ENCODE data around the gene CFAP251.
A peak's percentile ranks its signal among the peaks of the same experiment; 100 is the strongest.

Gene CFAP251

DNA sequence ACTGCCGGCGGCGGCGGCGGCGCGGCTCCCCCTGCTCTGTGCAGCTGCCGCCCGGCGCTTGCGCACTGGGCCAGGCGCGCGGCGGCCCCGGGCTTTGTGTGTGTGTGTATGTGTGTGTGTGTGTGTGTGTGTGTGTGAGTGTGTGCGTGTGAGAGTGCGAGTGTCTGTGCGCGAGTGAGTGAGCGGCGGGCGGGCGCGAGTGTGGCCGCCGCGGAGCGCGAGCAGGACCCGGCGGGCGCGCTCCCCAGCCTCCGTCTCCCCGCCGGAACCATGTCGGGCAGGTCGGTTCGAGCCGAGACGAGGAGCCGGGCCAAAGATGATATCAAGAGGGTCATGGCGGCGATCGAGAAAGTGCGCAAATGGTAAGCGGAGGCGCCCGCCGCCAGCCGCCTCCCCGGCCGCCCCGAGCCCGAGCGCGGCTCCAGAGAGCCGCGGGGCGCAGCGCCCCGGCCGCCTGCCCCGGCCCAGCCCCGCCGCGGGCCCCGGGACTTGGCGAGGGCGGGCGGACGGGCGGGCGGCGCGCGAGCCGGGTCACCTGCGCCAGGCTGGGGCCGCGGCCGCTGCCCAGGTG lies 103.5 kb downstream of the CFAP251 start, which contains the start of gene BCL7A:
TSS of gene BCL7A (plus strand) at position 63 of the 571 bp plus-strand sequence. CDS start at position 271, 208 bp downstream.
- TF ChIP-seq, protein P1, sequence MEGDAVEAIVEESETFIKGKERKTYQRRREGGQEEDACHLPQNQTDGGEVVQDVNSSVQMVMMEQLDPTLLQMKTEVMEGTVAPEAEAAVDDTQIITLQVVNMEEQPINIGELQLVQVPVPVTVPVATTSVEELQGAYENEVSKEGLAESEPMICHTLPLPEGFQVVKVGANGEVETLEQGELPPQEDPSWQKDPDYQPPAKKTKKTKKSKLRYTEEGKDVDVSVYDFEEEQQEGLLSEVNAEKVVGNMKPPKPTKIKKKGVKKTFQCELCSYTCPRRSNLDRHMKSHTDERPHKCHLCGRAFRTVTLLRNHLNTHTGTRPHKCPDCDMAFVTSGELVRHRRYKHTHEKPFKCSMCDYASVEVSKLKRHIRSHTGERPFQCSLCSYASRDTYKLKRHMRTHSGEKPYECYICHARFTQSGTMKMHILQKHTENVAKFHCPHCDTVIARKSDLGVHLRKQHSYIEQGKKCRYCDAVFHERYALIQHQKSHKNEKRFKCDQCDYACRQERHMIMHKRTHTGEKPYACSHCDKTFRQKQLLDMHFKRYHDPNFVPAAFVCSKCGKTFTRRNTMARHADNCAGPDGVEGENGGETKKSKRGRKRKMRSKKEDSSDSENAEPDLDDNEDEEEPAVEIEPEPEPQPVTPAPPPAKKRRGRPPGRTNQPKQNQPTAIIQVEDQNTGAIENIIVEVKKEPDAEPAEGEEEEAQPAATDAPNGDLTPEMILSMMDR (IDR thresholded peaks at IDR 0.05; ENCODE audit: low read depth, low read length): no peak
- peak; percentile 48 for DNase-seq (ENCODE audit: extremely low read depth, low read depth)

DNA sequence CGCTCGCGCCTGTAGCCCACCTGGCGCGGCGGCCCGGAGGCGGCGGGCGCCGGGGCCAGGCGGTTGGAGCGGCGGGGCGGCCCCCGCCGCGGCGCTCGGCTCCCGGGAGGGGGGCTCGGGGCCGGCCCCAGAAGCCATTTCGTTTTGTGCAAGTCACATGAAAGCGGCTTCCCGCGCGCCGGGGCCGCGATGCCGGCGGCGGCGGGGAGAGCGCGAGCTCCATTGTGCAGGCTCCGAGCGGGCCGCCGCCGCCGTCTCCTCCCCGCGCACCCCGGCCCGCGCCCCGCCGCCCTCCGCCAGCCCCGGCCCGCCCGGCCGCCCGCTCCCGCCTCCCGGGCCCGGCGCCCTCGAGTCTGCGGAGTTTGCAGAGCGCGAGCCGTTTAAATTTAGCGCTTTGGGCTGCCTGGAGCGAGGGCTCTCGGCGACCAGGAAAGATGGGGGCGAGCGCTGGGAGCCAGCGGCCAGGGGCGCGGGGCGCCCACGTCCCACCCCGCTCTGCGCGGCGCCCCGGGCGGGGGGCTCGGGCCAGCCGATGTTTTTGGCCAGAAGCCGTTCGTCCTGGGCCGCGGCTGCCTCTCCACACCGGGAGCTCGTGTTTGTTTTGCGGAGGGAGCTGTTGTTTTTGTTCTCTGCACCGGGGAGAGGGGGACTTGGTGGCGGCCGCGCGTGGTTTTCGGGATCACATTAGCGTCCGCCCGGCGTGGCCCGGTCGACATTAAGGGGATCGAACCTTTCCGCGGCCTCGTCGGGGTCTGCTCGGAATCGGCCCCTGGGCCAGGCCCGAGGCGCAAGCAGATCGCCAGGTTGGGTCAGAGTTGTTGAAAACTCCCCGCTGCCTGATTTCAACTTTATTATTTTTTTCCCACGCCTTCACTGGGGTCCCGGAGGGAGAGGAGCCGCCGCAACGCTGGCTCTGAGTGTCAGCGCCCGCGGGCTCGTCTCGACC lies 104.3 kb downstream of the CFAP251 start:
- DNase-seq (ENCODE audit: extremely low read depth, low read depth): no peak
- TF ChIP-seq, protein P1 (IDR thresholded peaks at IDR 0.05; ENCODE audit: low read depth, low read length): no peak

DNA sequence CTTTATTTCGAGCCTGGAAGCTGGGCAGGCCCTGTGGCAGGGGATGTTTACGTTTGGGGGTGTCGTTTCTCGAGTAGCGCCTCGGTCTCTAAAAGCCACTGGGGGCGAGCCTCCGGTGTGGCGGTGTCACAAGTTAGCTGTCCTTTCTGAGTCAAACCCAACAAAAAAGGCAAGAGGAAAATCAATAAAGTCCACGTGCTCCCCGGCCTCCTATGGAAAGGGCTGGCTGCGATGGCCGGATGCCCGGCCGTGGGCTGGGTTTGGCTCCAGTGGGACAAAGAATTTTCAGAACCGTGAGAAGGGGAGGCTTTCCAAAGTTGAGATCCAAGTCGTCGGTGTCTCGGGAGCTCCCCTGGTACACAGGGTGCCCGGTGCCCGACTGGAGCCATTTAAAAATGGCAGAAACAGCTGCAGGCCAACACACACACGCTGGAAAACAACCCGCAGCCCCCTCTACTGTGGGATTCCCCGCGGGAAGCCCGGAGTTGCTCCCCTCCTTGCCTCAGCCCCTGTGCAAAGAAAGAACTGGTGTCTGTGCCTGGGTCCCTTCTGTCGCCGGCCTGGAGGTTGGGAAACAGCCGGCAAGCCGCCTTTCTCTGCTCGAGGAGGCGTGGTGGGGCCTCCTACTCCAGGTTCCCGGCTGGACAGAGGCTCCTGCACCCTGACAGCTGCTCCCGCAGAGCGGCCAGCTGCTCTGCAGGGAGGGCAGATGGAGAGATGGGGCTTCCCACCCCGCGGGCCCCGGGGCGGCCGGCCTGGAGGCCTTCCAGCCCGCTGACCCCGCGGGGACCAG lies 105.1 kb downstream of the CFAP251 start:
- no peak for DNase-seq (ENCODE audit: extremely low read depth, low read depth)
- TF ChIP-seq, protein P1 (IDR thresholded peaks at IDR 0.05; ENCODE audit: low read depth, low read length): no peak; the same call in 1 of the 2 replicates

DNA sequence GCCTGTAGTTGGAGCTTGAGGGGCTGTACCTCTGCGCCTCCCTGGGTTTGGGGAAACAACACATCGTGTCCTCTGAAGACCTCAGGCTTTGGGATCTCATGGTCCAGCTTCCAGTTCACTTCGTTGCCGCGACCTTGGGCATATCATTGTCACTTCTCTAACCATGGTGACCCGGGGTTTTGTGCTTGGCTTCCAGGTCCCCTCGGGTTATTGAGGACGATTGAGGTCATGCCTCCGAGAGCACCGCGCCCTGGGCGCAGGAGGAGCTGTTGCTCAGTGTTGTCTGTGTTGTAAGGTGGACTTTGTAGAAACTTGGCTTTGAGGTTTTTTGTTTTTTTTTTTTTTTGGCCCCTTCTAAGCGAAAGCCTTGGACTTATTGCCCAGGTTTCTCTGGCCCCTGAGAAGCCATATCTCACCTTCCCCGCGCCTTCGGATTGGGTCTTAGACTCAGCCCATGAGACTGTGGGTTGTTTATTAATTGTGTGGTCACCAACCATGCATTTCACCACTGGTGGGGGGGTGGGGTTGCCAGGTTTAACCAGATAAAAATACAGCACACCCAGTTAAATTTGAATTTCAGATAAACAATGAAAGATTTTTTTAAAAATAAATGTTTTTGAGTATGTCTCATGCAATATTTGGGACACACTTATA lies 105.9 kb downstream of the CFAP251 start:
- DNase-seq (ENCODE audit: extremely low read depth, low read depth): no peak
- TF ChIP-seq, protein P1 (IDR thresholded peaks at IDR 0.05; ENCODE audit: low read depth, low read length): no peak

DNA sequence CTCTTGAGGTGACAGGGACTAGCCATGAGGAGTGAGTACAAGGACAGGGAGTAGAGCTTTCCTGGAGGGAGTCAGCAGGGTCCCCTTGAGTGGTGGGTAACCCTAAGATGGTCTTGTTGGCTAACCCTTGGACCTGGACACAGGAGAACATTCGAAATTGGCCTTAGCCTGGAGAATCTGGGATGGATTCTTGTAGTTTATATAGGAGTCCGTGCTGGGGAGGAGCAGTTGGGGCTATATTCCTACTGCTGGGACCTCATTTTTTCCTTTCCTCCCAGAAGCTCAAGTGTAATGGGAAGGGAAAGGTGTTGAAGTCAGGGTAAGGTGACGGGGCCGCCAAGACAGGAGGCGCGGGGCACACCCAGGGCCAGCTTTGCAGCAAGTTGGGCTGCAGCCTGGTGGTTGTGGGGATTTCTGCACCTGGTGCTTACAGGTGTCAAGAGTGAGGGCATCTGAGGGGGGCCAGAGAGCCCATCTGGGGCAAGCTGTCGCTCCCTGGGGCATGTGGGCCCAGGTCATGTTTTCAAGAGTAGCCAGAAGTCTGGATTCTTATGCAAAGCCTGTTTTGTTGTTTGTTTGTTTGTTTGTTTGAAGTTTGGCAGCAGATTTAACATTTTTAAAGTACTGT lies 108.4 kb downstream of the CFAP251 start:
- TF ChIP-seq, protein P1 (IDR thresholded peaks at IDR 0.05; ENCODE audit: low read depth, low read length): no peak
- DNase-seq (ENCODE audit: extremely low read depth, low read depth): no peak

DNA sequence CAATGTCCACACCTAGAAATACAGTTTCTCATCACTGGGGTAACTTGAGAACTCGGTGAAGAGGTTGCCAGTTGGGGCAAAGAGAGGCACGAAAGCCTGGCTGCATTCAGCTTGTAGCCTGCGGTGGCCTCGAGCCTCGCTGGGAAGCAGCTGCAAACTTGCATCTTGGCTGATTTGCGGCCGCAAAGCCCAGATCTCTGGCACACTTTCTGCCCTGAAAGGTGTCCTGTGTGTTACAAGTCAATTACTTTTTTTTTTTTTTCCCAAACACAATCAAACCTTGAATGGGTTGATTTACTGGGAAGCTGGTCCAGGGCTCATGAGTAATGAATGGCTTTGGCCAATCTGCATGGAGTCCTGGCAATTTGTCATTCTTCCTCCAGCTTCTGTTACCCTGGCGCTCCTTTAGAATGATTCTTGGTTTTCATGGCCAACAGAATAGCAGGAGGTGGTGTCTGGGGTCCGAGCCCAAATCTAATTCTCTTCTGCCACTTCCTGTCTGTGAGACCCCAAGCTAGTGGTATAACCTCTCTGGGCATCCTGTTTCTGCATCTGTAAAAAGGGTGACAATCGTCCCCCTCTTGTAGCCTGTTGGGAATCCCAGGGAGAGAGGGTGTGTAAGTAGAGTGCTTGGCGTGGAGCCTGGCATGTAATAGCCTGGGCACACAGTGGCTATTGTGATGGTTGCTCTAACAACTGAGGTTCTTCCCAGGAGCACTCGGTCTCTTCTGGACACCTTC lies 109.9 kb downstream of the CFAP251 start:
- TF ChIP-seq, protein P1 (IDR thresholded peaks at IDR 0.05; ENCODE audit: low read depth, low read length): no peak
- no peak for DNase-seq (ENCODE audit: extremely low read depth, low read depth)

Measured in AG09319 (cell line).